ENCODE results near the gene HOXA9.

DNA sequence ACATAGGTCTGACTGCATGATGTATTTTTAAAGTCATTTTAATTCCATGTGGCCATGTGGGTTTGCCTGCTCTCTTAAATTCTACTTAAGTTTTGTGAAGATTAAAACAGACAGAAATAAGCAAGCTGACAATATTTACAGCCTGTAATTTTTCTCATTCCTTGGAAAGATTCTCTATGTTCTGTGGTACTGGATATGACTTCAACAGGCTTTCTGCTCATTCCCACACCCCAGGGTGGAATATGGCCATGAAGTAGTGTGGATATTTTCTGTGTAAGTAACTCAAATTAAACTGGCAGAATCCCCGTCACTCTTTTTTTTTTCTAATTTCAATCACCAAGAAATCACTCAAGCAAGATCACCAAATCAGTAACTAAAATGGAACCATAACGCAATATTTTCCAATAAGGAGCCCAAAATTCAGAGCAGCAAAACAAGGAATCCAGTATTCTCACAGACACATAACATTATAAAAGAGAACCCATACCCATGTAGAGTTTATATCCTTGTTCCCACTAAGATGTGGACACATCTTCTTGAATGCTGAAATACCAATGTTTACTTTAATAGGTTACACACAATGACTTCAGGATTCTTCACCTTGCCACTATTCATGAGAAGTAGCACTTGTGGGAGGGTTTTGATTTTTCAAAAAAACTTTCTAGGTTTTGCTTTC, 27.6 kb downstream of the HOXA9 start:
- no peak for TF ChIP-seq POLR2A (IDR thresholded peaks at IDR 0.05)
- no peak for TF ChIP-seq CTCF (IDR thresholded peaks at IDR 0.05)
